GM12865 (cell line): ENCODE results near the gene HTR2B.
"Not testable (repeated sequence)": the region's sequence is repeated elsewhere in the genome, so short reads cannot be mapped to it uniquely, and the experiment has no call there.

Experiments
- DNase-seq: peaks from one replicate; pipeline ENCODE4 v3.0.0; 2010; ENCODE audit warnings: low read depth
- H3K4me3 ChIP-seq: 2 replicates; pipeline ENCODE4 v1.5.1; 2011; ENCODE audit warnings: mild to moderate bottlenecking, low read depth, low read length, control low read depth
- CTCF ChIP-seq: IDR thresholded peaks from 2 replicates; pipeline ENCODE4 v1.5.1; 2011; ENCODE audit warnings: low read length, control low read depth, low read depth, inconsistent platforms; ENCODE audit not compliant: insufficient read depth; ENCODE audit errors: missing control alignments

Gene HTR2B

DNA sequence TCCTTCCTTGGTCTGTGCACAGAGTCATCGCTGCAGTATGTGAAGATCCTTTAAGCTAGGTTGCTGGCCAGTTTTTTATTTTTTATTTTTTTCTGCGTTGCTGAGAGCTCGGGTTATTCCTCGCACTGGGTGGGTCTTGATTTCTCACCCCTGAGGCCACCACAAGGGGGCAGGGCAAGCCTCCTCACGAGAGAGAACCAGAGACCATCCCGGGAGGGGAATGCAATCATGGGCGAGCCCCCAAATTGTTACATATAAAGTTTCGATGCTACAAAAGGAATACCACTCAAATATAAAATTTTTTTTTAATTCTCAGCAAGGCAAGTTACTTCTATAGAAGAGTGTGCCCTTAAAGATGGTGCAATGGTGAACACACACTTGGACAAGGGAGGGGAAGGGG is 24.9 kb downstream of the HTR2B start:
- peak; percentile 5 for DNase-seq

GRCh38 chr2:231094736-231095346 is 30.0 kb downstream of the HTR2B start:
- no peak for DNase-seq
- no peak overlapping the region for H3K4me3 ChIP-seq
- TF ChIP-seq CTCF: no peak

More for the DNA sequence above, 24.9 kb downstream of the HTR2B start:
- H3K4me3 ChIP-seq: no peak overlapping the region
- no peak for TF ChIP-seq CTCF

- no peak for TF ChIP-seq CTCF
- DNase-seq: no peak
- no peak overlapping the region for H3K4me3 ChIP-seq
Observed at GRCh38 chr2:231093933-231094332, 30.9 kb downstream of the HTR2B start.

DNA sequence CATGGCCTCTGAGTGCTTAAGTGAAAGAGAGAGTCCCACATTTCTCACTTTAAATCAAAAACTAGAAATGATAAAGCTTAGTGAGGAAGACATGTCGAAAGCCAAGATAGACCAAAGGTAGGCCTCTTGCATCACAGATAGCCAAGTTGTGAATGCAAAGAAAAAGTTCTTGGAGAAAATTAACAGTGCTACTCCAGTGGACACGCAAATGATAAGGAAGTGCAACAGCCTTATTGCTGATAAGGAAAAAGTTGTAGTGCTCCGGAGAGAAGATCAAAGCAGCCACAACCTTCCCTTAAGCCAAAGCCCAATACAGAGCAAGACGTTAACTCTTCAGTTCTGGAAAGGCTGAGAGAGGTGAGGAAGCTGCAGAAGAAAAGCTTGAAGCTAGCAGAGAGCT is 36.1 kb downstream of the HTR2B start:
- no peak for TF ChIP-seq CTCF
- no peak overlapping the region for H3K4me3 ChIP-seq
- no peak for DNase-seq

- no peak overlapping the region for H3K4me3 ChIP-seq
- DNase-seq: no peak
- no peak for TF ChIP-seq CTCF
Observed at GRCh38 chr2:231084565-231084964, 40.3 kb downstream of the HTR2B start.

GRCh38 chr2:231069379-231070054 is 55.3 kb downstream of the HTR2B start:
- no peak for DNase-seq
- H3K4me3 ChIP-seq: no peak overlapping the region
- no peak for TF ChIP-seq CTCF

DNA sequence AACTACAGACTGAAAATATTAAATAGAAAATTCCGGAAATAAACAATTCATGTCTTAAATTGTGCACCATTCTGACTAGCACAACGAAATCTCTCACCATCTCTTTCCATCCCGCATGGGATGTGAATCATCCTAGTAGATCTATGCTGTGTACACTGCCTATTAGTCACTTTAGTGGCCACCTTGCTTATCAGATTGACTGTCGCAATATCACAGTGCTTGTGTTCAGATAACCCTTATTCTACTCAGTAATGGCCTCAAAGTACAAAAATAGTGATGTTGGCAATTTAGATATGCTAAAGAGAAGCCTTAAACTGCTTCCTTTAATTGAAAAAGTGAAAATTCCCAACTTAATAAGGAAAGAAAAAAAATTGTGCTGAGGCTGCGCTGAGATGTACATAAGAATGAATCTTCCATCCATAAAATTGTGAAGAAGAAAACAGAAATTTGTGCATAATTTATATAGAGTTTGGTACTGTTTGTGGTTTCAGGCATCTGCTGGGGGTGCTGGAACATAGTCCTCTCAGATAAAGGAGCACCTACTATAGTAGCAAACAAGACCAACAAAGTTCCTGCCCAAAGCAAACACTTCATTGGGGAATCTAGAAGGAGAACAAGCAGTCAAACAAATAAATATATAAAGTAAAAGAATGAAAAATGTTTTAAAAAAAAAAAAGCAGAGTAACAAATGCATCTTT is 56.2 kb downstream of the HTR2B start:
- no peak for TF ChIP-seq CTCF
- H3K4me3 ChIP-seq: no peak overlapping the region
- DNase-seq: no peak

DNA sequence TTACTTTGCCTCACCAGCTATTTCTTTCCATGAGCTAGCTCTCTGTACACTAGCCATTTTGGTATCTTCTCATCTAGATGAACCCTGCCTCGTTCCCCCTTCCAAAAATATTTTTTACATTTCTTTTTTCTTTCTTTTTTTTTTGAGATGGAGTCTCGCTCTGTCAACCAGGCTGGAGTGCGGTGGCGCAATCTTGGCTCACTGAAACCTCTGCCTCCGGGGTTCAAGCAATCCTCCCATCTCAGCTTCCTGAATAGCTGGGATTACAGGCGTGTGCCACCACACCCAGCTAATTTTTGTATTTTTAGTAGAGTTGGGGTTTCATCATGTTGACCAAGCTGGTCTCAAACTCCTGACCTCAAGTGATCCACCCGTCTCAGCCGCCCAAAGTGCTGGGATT is 57.3 kb downstream of the HTR2B start:
- DNase-seq, H3K4me3 ChIP-seq: not testable (repeated sequence)
